Myocyte (in vitro differentiated cells): Measurements from ENCODE around the gene SPATA46. TPM values are rescaled to one million over a fixed set of nuclear protein-coding genes. Genes with fewer than 3 reads are reported as not detected.

Experiments used
- microRNA counts: library from miRNA; unstranded; fragments of <30 nt; microRNA quantifications from one replicate; lab custom pipeline; 2016
- microRNA-seq: library from miRNA; unstranded; fragments of <30 nt; microRNA quantifications from one replicate; pipeline ENCODE4, GENCODE V29; 2016
- total RNA-seq: library from RNA; depleted of rRNA; stranded (reverse); fragments of >200 nt; gene quantifications from 2 replicates; pipeline ENCODE4 v1.2.3, GENCODE V29; 2014

SPATA46 gene
- total RNA-seq, 1 donor from 2014 or later: not detected

MicroRNA genes within 50 kb of the gene (microRNA counts, 767-probe panel; counts per million panel counts)
- not detected for microRNA hsa-miR-556-3p (lab: Ali Mortazavi, UCI)
- not detected for microRNA hsa-miR-556-5p (lab: Ali Mortazavi, UCI)

Small RNA genes within 50 kb of the gene (microRNA-seq; reads per million reads assigned to microRNA genes)
- gene MIR556: 0.97 reads per million

Other genes with a start within 250 kb of the SPATA46 start
- gene C1orf226, start 4.9 kb upstream of the SPATA46 start, total RNA-seq: 1.0 and 1.8 TPM in 2 replicates
- not detected in 2 replicates for gene SH2D1B, start 35.3 kb upstream of the SPATA46 start, total RNA-seq
- gene UHMK1, start 121.0 kb upstream of the SPATA46 start, total RNA-seq: 65.9 and 105 TPM in 2 replicates
- gene UAP1, start 184.9 kb upstream of the SPATA46 start, total RNA-seq: 32.3 and 47.2 TPM in 2 replicates